Panc1 (cell line): ENCODE results near the gene DGCR2.
"Not testable (repeated sequence)": the region's sequence is repeated elsewhere in the genome, so short reads cannot be mapped to it uniquely, and the experiment has no call there.

ENCODE experiments used
- POLR2AphosphoS5 ChIP-seq: IDR thresholded peaks from 2 replicates; pipeline ENCODE4 v1.6.1; 2012; ENCODE audit warnings: mild to moderate bottlenecking, low read depth, low read length, moderate library complexity
- REST ChIP-seq, 2 experiments: IDR thresholded peaks; 2 replicates each; pipeline ENCODE4 v1.6.1; 2011 to 2012; ENCODE audit warnings: low read depth in 2 of 2, control low read depth in 1 of 2, low read length in 1 of 2, mild to moderate bottlenecking in 1 of 2, moderate library complexity in 1 of 2; ENCODE audit not compliant: insufficient read depth in 1 of 2
- TCF7L2 ChIP-seq: IDR thresholded peaks from 2 replicates; pipeline ENCODE4 v1.6.1; 2011; ENCODE audit warnings: mild to moderate bottlenecking, low read depth, low read length, inconsistent platforms
- TF ChIP-seq, protein P1 (sequence below): fragments of 450-650 bp; IDR thresholded peaks from 2 replicates; pipeline ENCODE4 v1.5.1; 2017; ENCODE audit warnings: mild to moderate bottlenecking

DNA sequence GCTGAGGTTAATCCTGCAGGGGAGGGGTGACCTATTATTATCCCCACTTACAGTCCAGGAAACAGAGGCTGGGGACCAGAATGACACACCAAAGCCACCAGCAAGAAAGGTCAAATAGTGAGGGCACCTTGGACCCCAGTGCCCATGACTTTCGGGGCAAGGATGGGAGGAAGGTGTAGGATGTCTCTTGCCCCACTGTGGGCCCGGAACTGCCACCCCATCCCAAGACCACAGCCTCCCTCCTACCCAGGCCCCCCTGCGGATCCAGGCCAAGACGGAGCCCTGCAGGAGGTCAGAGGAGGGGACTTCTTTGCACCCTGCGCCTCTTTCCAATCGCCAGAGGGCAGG, 87.1 kb downstream of the DGCR2 start:
- TF ChIP-seq, protein P1, sequence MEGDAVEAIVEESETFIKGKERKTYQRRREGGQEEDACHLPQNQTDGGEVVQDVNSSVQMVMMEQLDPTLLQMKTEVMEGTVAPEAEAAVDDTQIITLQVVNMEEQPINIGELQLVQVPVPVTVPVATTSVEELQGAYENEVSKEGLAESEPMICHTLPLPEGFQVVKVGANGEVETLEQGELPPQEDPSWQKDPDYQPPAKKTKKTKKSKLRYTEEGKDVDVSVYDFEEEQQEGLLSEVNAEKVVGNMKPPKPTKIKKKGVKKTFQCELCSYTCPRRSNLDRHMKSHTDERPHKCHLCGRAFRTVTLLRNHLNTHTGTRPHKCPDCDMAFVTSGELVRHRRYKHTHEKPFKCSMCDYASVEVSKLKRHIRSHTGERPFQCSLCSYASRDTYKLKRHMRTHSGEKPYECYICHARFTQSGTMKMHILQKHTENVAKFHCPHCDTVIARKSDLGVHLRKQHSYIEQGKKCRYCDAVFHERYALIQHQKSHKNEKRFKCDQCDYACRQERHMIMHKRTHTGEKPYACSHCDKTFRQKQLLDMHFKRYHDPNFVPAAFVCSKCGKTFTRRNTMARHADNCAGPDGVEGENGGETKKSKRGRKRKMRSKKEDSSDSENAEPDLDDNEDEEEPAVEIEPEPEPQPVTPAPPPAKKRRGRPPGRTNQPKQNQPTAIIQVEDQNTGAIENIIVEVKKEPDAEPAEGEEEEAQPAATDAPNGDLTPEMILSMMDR = not testable (repeated sequence)
- not testable (repeated sequence) for TF ChIP-seq TCF7L2; POLR2AphosphoS5; REST (IDR thresholded peaks at IDR 0.05; ENCODE audit: insufficient read depth in 1 of 2, low read depth in 2 of 2, low read length in 1 of 2)
